HL-60 (cell line): ENCODE results near the gene ETNK2.

Source experiments
- GABPA ChIP-seq: IDR thresholded peaks from 2 replicates; pipeline ENCODE4 v1.6.1; 2012; ENCODE audit warnings: low read depth
- POLR2AphosphoS5 ChIP-seq: IDR thresholded peaks from 2 replicates; pipeline ENCODE4 v1.6.1; 2012; ENCODE audit warnings: low read depth
- TF ChIP-seq, protein P1 (sequence below): IDR thresholded peaks from one replicate; pipeline ENCODE4 v1.5.1; 2011; ENCODE audit warnings: low read length, control low read depth, inconsistent platforms; ENCODE audit not compliant: insufficient read depth
- TF ChIP-seq, protein P2 (sequence below): IDR thresholded peaks from 2 replicates; pipeline ENCODE4 v1.6.1; 2012; ENCODE audit warnings: low read depth; ENCODE audit not compliant: insufficient replicate concordance

DNA sequence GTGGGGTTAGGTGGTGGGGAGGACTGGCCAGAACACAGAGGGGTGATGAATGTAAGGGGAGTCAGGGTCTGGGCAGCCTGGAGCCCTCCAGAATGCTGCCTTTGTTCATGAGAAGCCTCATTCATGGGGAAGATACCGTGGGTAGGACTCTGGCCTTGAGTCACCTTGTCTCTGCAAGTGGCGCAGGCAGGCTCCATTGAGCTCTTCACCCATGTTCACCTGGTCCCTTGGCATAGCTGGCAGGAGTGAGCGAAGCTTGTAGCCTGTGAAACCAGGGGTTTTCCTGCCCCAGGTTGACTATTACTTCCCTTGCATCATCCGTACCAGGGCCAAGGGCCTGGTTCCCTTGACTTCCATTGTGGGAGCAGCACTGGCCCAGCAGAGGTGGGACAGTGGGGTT, 53.2 kb downstream of the ETNK2 start:
- TF ChIP-seq POLR2AphosphoS5 (no peak), GABPA (no peak)
- TF ChIP-seq, protein P1, sequence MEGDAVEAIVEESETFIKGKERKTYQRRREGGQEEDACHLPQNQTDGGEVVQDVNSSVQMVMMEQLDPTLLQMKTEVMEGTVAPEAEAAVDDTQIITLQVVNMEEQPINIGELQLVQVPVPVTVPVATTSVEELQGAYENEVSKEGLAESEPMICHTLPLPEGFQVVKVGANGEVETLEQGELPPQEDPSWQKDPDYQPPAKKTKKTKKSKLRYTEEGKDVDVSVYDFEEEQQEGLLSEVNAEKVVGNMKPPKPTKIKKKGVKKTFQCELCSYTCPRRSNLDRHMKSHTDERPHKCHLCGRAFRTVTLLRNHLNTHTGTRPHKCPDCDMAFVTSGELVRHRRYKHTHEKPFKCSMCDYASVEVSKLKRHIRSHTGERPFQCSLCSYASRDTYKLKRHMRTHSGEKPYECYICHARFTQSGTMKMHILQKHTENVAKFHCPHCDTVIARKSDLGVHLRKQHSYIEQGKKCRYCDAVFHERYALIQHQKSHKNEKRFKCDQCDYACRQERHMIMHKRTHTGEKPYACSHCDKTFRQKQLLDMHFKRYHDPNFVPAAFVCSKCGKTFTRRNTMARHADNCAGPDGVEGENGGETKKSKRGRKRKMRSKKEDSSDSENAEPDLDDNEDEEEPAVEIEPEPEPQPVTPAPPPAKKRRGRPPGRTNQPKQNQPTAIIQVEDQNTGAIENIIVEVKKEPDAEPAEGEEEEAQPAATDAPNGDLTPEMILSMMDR: no peak
- TF ChIP-seq, protein P2, sequence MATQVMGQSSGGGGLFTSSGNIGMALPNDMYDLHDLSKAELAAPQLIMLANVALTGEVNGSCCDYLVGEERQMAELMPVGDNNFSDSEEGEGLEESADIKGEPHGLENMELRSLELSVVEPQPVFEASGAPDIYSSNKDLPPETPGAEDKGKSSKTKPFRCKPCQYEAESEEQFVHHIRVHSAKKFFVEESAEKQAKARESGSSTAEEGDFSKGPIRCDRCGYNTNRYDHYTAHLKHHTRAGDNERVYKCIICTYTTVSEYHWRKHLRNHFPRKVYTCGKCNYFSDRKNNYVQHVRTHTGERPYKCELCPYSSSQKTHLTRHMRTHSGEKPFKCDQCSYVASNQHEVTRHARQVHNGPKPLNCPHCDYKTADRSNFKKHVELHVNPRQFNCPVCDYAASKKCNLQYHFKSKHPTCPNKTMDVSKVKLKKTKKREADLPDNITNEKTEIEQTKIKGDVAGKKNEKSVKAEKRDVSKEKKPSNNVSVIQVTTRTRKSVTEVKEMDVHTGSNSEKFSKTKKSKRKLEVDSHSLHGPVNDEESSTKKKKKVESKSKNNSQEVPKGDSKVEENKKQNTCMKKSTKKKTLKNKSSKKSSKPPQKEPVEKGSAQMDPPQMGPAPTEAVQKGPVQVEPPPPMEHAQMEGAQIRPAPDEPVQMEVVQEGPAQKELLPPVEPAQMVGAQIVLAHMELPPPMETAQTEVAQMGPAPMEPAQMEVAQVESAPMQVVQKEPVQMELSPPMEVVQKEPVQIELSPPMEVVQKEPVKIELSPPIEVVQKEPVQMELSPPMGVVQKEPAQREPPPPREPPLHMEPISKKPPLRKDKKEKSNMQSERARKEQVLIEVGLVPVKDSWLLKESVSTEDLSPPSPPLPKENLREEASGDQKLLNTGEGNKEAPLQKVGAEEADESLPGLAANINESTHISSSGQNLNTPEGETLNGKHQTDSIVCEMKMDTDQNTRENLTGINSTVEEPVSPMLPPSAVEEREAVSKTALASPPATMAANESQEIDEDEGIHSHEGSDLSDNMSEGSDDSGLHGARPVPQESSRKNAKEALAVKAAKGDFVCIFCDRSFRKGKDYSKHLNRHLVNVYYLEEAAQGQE: no peak
